Parathyroid adenoma (tissue), 2 donors: Measurements from ENCODE around the gene NDUFS3.
"Not testable (repeated sequence)": the region's sequence is repeated elsewhere in the genome, so short reads cannot be mapped to it uniquely, and the experiment has no call there.

Source experiments
- H2AFZ ChIP-seq: fragments of 300-600 bp; sonication (generic); one replicate; pipeline ENCODE4 v1.7.0; 2017; ENCODE audit warnings: antibody characterized with exemption, mild to moderate bottlenecking
- H3K27ac ChIP-seq: fragments of 300-600 bp; sonication (generic); one replicate; pipeline ENCODE4 v1.7.0; 2017
- H3K27me3 ChIP-seq: fragments of 300-600 bp; sonication (generic); one replicate; pipeline ENCODE4 v1.7.0; 2017; ENCODE audit warnings: low read length; ENCODE audit not compliant: control insufficient read depth, insufficient read depth
- H3K36me3 ChIP-seq: fragments of 300-600 bp; sonication (generic); one replicate; pipeline ENCODE4 v1.7.0; 2017; ENCODE audit warnings: low read length; ENCODE audit not compliant: control insufficient read depth, insufficient read depth
- H3K4me1 ChIP-seq: fragments of 300-600 bp; sonication (generic); one replicate; pipeline ENCODE4 v1.7.0; 2017; ENCODE audit warnings: control low read depth
- H3K4me2 ChIP-seq: fragments of 300-600 bp; sonication (generic); one replicate; pipeline ENCODE4 v1.7.0; 2017; ENCODE audit warnings: low read length
- H3K4me3 ChIP-seq: fragments of 300-600 bp; sonication (generic); one replicate; pipeline ENCODE4 v1.7.0; 2017; ENCODE audit warnings: low read depth, low read length
- H3K79me2 ChIP-seq: fragments of 300-600 bp; sonication (generic); one replicate; pipeline ENCODE4 v1.7.0; 2017; ENCODE audit warnings: control low read depth
- H3K9ac ChIP-seq: fragments of 300-600 bp; sonication (generic); one replicate; pipeline ENCODE4 v1.7.0; 2017; ENCODE audit warnings: mild to moderate bottlenecking
- H3K9me3 ChIP-seq: fragments of 300-600 bp; sonication (generic); one replicate; pipeline ENCODE4 v1.7.0; 2017; ENCODE audit warnings: low read length; ENCODE audit not compliant: control insufficient read depth
- CTCF ChIP-seq: fragments of 300-600 bp; sonication (generic); IDR thresholded peaks from one replicate; pipeline ENCODE4 v1.7.0; 2017; ENCODE audit warnings: antibody characterized with exemption, mild to moderate bottlenecking
- donor health status: primary hyperparathyroidism.

Gene NDUFS3

GRCh38 chr11:47560426-47560825 is 18.4 kb upstream of the NDUFS3 start:
- no peak overlapping the region for H3K4me2 ChIP-seq
- no peak overlapping the region for H2AFZ ChIP-seq
- no peak for TF ChIP-seq CTCF
- H3K9ac ChIP-seq = no peak overlapping the region
- H3K79me2 ChIP-seq = no peaks in the 10 kb centered on the region
- H3K27ac ChIP-seq = no peak overlapping the region
- H3K27me3 ChIP-seq = no peaks in the 10 kb centered on the region
- no peak overlapping the region for H3K4me3 ChIP-seq
- no peaks in the 10 kb centered on the region for H3K9me3 ChIP-seq
- H3K4me1 ChIP-seq = no peaks in the 10 kb centered on the region
- H3K36me3 ChIP-seq = no peaks in the 10 kb centered on the region

DNA sequence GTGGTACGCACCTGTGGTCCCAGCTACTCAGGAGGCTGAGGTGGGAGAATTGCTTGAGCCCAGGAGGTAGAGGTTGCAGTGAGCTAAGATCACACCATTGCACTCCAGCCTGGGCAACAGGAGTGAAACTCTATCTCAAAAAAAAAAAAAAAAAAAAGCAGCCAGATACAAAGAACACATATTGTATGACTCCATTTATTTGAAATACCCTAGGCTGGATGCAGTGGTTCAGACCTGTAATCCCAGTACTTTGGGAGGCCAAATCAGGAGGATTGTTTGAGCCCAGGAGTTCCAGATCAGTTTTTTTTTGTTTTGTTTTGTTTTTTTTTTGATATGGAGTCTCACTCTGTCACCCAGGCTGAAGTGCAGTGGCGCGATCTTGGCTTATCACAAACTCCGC is 16.5 kb upstream of the NDUFS3 start:
- H3K9ac ChIP-seq, H2AFZ ChIP-seq, H3K4me1 ChIP-seq, H3K27me3 ChIP-seq, H3K9me3 ChIP-seq, H3K4me3 ChIP-seq, H3K36me3 ChIP-seq, H3K27ac ChIP-seq, H3K4me2 ChIP-seq, H3K79me2 ChIP-seq: not testable (repeated sequence)

- not testable (repeated sequence) for H3K27me3 ChIP-seq, H3K79me2 ChIP-seq, H3K27ac ChIP-seq, H2AFZ ChIP-seq, H3K9me3 ChIP-seq, H3K4me1 ChIP-seq, H3K9ac ChIP-seq, H3K4me2 ChIP-seq, H3K36me3 ChIP-seq, H3K4me3 ChIP-seq
These were observed 14.5 kb upstream of the NDUFS3 start for GRCh38 chr11:47564366-47564765.

DNA sequence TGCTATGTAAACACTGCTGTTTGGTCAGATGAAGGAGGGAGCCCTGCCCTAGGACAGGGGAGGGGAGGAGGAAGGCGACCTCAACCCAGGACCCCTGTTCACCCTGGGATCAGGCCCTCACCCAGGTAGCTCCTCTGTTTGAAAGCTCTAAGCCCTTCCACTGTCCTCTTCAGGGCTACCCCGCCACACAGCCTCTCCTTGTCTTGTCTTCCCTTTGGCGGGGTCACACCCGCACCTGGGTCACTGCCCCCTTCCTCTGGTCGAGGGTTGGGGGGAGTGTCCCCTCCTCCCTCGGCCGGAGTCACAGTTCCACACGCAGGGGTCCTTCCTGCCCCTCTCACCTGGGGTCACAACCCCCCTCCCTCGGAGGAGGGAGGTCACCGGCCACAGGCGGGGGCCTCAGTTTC is 13.9 kb upstream of the NDUFS3 start:
- Histone ChIP-seq H2AFZ (peak overlapping the region; percentile 81), H3K4me3 (peak overlapping the region; percentile 63)

GRCh38 chr11:47565340-47566148 is 13.3 kb upstream of the NDUFS3 start, which contains the start of gene PTPMT1:
PTPMT1 (plus strand) TSS chr11:47565599; CDS start chr11:47565623, 24 bp downstream.
- no peak for TF ChIP-seq CTCF
- Histone ChIP-seq H3K4me2 (peak within 1 kb of the TSS; percentile 80), H3K27me3 (no peaks in the 10 kb centered on the region), H3K9ac (peak within 1 kb of the TSS; percentile 53), H3K79me2 (peaks cover 6% of the 10 kb centered on the region), H3K9me3 (no peaks in the 10 kb centered on the region), H3K4me1 (no peaks in the 10 kb centered on the region), H3K27ac (peak within 1 kb of the TSS; percentile 56), H3K4me3 (peak within 1 kb of the TSS; percentile 64), H3K36me3 (no peaks in the 10 kb centered on the region), H2AFZ (peak within 1 kb of the TSS; percentile 87)

More for the DNA sequence above, 13.9 kb upstream of the NDUFS3 start:
- no peaks in the 10 kb centered on the region for H3K27me3 ChIP-seq
- H3K36me3 ChIP-seq = no peaks in the 10 kb centered on the region
- H3K9ac ChIP-seq = no peak overlapping the region
- H3K9me3 ChIP-seq = no peaks in the 10 kb centered on the region
- H3K4me2 ChIP-seq = peak overlapping the region; percentile 80
- H3K79me2 ChIP-seq = peaks cover 6% of the 10 kb centered on the region
- TF ChIP-seq CTCF = no peak
- H3K4me1 ChIP-seq = no peaks in the 10 kb centered on the region
- peak overlapping the region; percentile 47 for H3K27ac ChIP-seq
